ENCODE results near the gene RHEB.

Gene RHEB

DNA sequence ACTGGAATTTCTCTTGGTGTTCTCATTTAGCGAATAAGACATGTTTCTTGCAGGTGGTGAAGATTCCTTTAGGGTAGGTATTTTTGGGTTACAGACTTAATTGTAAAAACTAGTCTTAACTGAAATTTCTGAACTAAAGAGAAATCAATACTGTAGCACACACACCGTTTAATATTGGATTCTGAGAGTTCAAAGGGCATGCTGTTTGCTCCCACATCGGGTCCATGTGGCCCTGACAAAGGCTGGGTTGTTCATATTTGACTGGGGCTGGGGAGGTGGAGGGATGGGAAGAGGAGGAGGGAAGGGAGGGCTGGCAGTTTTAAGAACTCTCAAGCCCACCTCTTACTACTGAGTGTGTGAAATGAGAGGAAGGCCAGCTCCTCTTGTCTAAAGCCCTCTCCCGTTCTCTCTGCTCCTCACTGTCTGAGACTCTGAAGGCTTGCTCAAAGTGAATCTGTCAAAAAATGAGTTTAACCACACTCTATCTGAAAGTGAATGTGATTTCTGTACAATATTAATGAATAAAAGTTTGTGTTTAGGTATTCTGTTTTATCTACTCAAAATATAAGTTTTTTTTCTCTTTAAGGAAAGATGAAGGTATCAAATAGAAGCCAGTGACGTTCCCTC lies 40.0 kb upstream of the RHEB start:
- TF ChIP-seq, protein P1, sequence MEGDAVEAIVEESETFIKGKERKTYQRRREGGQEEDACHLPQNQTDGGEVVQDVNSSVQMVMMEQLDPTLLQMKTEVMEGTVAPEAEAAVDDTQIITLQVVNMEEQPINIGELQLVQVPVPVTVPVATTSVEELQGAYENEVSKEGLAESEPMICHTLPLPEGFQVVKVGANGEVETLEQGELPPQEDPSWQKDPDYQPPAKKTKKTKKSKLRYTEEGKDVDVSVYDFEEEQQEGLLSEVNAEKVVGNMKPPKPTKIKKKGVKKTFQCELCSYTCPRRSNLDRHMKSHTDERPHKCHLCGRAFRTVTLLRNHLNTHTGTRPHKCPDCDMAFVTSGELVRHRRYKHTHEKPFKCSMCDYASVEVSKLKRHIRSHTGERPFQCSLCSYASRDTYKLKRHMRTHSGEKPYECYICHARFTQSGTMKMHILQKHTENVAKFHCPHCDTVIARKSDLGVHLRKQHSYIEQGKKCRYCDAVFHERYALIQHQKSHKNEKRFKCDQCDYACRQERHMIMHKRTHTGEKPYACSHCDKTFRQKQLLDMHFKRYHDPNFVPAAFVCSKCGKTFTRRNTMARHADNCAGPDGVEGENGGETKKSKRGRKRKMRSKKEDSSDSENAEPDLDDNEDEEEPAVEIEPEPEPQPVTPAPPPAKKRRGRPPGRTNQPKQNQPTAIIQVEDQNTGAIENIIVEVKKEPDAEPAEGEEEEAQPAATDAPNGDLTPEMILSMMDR (conservative IDR thresholded peaks at IDR 0.05; ENCODE audit: low read depth, low read length) = no peak
- H2AFZ ChIP-seq (ENCODE audit: low read depth) = no peak overlapping the region
- H3K4me1 ChIP-seq (ENCODE audit: low read depth, poor library complexity, severe bottlenecking) = no peaks in the 10 kb centered on the region
- H3K4me2 ChIP-seq = no peak overlapping the region
- H3K36me3 ChIP-seq (ENCODE audit: insufficient read depth) = no peaks in the 10 kb centered on the region
- H3K79me2 ChIP-seq (ENCODE audit: insufficient read depth, low read depth) = no peaks in the 10 kb centered on the region
- H3K4me3 ChIP-seq (IDR thresholded peaks at IDR 0.05; ENCODE audit: insufficient read depth, low read depth, low read length) = no peak overlapping the region
- no peaks in the 10 kb centered on the region for H3K27me3 ChIP-seq (ENCODE audit: insufficient read depth, low read depth)
- no peak overlapping the region for H3K27ac ChIP-seq
- no peaks in the 10 kb centered on the region for H4K20me1 ChIP-seq (ENCODE audit: insufficient read depth)
- no peak overlapping the region for H3K9ac ChIP-seq

DNA sequence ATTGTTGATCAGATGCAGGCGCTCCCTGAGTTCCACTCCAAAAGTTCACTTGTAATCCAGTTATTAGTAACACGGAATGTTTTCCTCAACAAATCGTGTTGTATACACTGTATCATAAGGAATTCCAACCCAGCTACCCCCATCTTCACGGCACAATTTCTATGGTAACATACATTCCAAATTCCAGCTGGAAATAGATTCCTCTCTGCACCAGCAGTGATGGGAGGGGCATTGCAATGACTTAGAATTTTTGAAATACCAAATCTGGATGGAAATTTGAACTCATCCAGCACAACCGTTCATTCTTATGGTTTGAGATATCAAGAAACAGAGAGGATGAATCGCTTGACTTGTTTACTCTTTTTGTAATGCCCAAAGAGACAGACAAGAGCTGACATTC lies 38.9 kb upstream of the RHEB start:
- no peaks in the 10 kb centered on the region for H3K79me2 ChIP-seq (ENCODE audit: insufficient read depth, low read depth)
- no peaks in the 10 kb centered on the region for H3K27me3 ChIP-seq (ENCODE audit: insufficient read depth, low read depth)
- H4K20me1 ChIP-seq (ENCODE audit: insufficient read depth) = no peaks in the 10 kb centered on the region
- H3K4me1 ChIP-seq (ENCODE audit: low read depth, poor library complexity, severe bottlenecking) = no peaks in the 10 kb centered on the region
- no peak overlapping the region for H3K4me2 ChIP-seq
- H3K36me3 ChIP-seq (ENCODE audit: insufficient read depth) = no peaks in the 10 kb centered on the region
- no peak overlapping the region for H3K4me3 ChIP-seq (IDR thresholded peaks at IDR 0.05; ENCODE audit: insufficient read depth, low read depth, low read length)
- H3K9ac ChIP-seq = no peak overlapping the region
- TF ChIP-seq, protein P1 (conservative IDR thresholded peaks at IDR 0.05; ENCODE audit: low read depth, low read length) = no peak
- H2AFZ ChIP-seq (ENCODE audit: low read depth) = no peak overlapping the region
- H3K27ac ChIP-seq = no peak overlapping the region

DNA sequence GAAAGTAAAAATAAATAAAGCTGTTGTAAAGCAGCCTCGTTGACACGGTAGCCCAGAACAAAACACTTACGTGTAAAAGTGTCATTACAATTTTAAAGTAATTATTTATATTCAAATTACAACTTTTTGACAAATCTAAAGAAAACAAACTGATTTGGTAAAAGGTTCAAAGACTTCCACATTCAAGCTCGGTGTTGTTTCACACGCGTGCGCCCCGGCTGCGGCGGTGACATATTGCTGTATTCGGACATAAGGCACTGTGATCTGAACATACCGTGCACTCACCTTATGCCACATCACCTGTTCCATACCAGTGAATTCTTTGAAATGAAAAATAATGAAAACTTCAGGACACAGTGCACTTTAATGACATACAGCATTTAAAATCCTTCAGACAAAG lies 36.9 kb upstream of the RHEB start:
- Histone ChIP-seq H4K20me1 (ENCODE audit: insufficient read depth) (no peaks in the 10 kb centered on the region), H3K27me3 (ENCODE audit: insufficient read depth, low read depth) (no peaks in the 10 kb centered on the region), H3K4me3 (IDR thresholded peaks at IDR 0.05; ENCODE audit: insufficient read depth, low read depth, low read length) (no peak overlapping the region), H3K9ac (no peak overlapping the region), H3K4me1 (ENCODE audit: low read depth, poor library complexity, severe bottlenecking) (no peaks in the 10 kb centered on the region), H3K4me2 (no peak overlapping the region), H3K27ac (no peak overlapping the region), H3K36me3 (ENCODE audit: insufficient read depth) (no peaks in the 10 kb centered on the region), H3K79me2 (ENCODE audit: insufficient read depth, low read depth) (no peaks in the 10 kb centered on the region), H2AFZ (ENCODE audit: low read depth) (no peak overlapping the region)
- TF ChIP-seq, protein P1 (conservative IDR thresholded peaks at IDR 0.05; ENCODE audit: low read depth, low read length) = no peak

DNA sequence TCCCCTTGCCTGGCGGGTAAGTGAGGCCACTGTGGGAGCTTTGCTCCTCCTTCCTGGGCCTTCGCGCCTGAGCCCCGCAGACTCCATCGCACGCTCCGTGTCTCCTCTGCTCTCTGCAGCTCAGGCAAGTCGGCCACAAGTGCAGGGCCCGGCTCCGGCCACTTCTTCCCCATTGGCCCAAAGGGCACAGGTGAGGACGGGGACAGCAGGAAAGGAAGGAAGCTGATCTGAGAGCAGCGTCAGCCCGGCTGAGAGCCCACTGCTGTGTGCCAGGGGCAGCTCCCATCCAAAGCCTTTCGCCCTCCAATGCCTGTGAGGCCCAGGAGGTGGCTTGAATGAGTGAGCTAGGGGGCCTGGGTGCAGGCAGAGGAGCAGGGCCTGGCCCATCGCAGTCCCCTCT lies 33.7 kb upstream of the RHEB start:
- H3K27ac ChIP-seq = no peak overlapping the region
- H3K79me2 ChIP-seq (ENCODE audit: insufficient read depth, low read depth) = no peaks in the 10 kb centered on the region
- no peaks in the 10 kb centered on the region for H3K36me3 ChIP-seq (ENCODE audit: insufficient read depth)
- no peaks in the 10 kb centered on the region for H3K27me3 ChIP-seq (ENCODE audit: insufficient read depth, low read depth)
- H3K4me3 ChIP-seq (IDR thresholded peaks at IDR 0.05; ENCODE audit: insufficient read depth, low read depth, low read length) = no peak overlapping the region
- no peak overlapping the region for H3K4me2 ChIP-seq
- no peak overlapping the region for H2AFZ ChIP-seq (ENCODE audit: low read depth)
- H4K20me1 ChIP-seq (ENCODE audit: insufficient read depth) = no peaks in the 10 kb centered on the region
- H3K9ac ChIP-seq = no peak overlapping the region
- H3K4me1 ChIP-seq (ENCODE audit: low read depth, poor library complexity, severe bottlenecking) = no peaks in the 10 kb centered on the region
- TF ChIP-seq, protein P1 (conservative IDR thresholded peaks at IDR 0.05; ENCODE audit: low read depth, low read length) = no peak
